Fibroblast of lung (primary cell): ENCODE data around the gene SETBP1.

ENCODE experiments used
- EZH2 ChIP-seq: IDR thresholded peaks from 2 replicates; pipeline ENCODE4 v1.5.1; 2012; ENCODE audit warnings: low read length, control low read depth, mild to moderate bottlenecking; ENCODE audit errors: missing control alignments
- TF ChIP-seq, protein P1 (sequence below), 2 donors: IDR thresholded peaks in 1 of 2; conservative IDR thresholded peaks in 1 of 2; 1 replicate in 1 of 2; 2 replicates in 1 of 2; pipeline ENCODE4 v1.5.1; 2011 to 2012; ENCODE audit warnings: low read length in 2 of 2, control low read depth in 1 of 2, inconsistent platforms in 1 of 2, low read depth in 1 of 2, mild to moderate bottlenecking in 1 of 2

DNA sequence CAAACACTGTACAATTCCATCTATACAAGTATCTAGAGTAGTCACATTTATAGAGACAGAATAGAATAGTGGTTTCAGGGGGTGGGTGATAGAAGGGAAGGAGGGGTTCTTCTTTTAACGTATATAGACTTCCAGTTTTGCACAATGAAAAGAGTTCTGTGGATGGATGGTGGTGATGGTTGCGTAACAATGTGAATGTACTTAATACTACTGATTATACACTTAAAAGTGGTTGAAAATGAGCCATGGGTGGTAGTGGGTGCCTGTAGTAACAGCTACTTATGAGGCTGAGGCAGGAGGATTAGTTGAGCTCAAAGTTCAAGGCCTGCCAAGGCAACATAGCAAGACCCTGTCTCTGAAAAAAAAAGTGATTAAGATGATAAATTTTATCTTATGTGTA lies 85.8 kb downstream of the SETBP1 start:
- TF ChIP-seq EZH2, result no peak
- TF ChIP-seq, protein P1, sequence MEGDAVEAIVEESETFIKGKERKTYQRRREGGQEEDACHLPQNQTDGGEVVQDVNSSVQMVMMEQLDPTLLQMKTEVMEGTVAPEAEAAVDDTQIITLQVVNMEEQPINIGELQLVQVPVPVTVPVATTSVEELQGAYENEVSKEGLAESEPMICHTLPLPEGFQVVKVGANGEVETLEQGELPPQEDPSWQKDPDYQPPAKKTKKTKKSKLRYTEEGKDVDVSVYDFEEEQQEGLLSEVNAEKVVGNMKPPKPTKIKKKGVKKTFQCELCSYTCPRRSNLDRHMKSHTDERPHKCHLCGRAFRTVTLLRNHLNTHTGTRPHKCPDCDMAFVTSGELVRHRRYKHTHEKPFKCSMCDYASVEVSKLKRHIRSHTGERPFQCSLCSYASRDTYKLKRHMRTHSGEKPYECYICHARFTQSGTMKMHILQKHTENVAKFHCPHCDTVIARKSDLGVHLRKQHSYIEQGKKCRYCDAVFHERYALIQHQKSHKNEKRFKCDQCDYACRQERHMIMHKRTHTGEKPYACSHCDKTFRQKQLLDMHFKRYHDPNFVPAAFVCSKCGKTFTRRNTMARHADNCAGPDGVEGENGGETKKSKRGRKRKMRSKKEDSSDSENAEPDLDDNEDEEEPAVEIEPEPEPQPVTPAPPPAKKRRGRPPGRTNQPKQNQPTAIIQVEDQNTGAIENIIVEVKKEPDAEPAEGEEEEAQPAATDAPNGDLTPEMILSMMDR (conservative IDR thresholded peaks at IDR 0.05 in 1 of 2, IDR thresholded peaks at IDR 0.05 in 1 of 2; ENCODE audit: low read depth in 1 of 2, low read length in 2 of 2), result no peak
